ENCODE measurements around the gene CENPH.

DNA sequence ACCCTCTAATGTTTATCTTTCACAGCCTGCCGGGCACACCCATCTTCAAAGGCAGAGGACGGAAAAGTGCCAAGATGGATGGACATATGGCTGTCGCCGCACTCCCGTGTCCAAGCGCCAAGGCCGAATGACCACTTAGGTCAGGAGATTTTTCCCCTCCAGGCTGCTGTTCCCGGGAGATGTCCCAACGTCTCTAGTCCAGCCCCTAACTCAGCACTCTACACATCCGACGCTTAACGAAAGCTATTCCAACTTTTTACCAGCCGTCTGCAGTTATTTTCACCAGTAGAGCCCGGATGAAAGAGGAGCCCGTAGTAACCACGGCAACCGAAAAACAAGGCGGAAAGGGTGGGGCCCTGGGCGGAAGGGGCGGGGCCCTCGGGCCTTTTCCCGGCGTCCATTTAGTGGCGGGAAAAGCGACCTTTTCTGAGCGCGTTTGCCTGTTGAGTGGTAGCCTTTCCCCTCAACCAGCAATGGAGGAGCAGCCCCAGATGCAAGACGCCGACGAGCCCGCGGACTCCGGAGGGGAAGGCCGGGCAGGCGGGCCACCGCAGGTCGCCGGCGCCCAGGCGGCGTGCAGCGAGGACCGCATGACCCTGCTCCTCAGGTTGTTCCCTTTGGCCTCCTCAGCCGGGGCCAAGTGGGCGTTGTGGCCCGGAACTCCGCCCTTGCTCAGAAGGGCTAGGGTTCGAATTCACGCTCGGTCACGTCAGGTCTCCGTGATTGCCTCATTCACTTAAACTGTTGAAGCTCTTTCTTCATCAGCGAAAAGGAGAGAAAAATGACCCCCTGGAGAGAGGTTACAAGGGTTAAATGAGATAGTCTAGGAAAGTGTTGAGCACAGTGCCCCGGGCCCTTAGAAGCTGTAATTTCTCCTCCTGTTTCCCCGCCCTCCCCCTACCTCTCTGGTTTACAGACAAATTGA is at the start of gene CENPH:
- TF ChIP-seq POLR2A (IDR thresholded peaks at IDR 0.05; ENCODE audit: low read depth, low read length), result peak; percentile 77; the same call in 1 of the 2 replicates
- no peak; the same call in 1 of the 2 replicates for TF ChIP-seq TAF1 (IDR thresholded peaks at IDR 0.05; ENCODE audit: borderline replicate concordance, low read depth, low read length)
- TF ChIP-seq POLR2AphosphoS5 (IDR thresholded peaks at IDR 0.05; ENCODE audit: low read depth, low read length), result peak; percentile 72; the same call in 1 of the 2 replicates

Data from GM12892 (cell line).